GM21717 (cell line): ENCODE results near the gene BMAL2.
A peak's percentile ranks its signal among the peaks of the same experiment; 100 is the strongest.

ENCODE experiments used
- ATAC-seq: cut with Tn5 transposase; IDR thresholded peaks from one replicate; pipeline ENCODE4 v1.9.1; 2021; ENCODE audit warnings: mild to moderate bottlenecking, moderate library complexity; ENCODE audit not compliant: unreplicated experiment

Gene BMAL2, protein sequence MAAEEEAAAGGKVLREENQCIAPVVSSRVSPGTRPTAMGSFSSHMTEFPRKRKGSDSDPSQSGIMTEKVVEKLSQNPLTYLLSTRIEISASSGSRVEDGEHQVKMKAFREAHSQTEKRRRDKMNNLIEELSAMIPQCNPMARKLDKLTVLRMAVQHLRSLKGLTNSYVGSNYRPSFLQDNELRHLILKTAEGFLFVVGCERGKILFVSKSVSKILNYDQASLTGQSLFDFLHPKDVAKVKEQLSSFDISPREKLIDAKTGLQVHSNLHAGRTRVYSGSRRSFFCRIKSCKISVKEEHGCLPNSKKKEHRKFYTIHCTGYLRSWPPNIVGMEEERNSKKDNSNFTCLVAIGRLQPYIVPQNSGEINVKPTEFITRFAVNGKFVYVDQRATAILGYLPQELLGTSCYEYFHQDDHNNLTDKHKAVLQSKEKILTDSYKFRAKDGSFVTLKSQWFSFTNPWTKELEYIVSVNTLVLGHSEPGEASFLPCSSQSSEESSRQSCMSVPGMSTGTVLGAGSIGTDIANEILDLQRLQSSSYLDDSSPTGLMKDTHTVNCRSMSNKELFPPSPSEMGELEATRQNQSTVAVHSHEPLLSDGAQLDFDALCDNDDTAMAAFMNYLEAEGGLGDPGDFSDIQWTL

DNA sequence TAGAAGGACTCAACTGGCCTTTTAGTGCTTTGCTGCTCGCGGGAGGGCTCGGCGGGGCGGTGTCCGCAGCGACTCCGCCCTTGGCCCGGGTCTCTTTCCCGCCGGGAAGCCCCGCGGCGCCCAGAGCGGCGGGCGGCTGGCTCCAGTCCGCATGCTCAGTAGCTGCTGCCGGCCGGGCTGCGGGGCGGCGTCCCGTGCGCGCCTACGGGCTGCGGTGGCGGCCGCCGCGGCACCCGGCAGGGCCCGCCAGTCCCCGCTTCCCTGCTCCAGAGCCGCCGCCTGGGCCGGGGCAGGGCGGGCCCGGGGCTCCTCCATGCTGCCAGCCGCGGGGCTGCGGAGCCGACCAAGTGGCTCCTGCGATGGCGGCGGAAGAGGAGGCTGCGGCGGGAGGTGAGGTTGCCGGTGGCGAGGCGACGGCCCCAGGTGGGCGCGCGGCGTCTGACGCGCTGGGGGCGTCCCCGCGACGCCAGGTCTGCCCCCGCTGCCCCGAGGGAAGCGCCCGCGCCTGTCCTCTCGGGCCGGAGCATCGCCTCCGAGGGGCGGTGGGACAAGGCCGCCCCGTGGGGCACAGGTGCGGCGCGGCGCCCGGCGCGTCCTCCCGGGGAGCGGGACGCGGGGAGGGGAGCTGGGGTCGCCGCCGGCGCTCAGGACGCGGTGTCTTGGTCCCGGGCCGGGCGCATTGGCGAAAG, at the start of gene BMAL2:
Gene BMAL2 (plus strand): TSS at position 123 of the 689 bp plus-strand sequence. CDS start 237 bp downstream, at position 360.
- ATAC-seq = peak; percentile 34

DNA sequence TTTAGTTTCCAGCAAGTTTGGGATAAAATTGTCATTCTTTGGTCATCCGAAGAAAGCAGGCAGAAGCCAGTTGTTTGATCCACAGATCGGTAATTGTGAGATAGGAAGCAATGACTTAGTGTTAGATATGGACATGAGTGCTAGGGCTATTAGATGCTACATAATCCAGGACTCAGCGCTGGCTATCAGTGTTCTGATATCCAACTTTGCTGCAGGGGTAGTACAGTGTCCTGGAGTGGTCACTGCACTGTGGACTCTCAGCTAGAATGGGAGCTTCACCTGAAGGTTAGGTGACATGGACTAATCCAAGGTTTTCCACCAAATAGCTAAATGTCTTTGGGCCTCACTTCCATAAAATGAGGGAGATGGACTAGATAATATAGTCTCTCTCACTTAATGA, 48.6 kb upstream of the BMAL2 start:
- ATAC-seq = no peak

DNA sequence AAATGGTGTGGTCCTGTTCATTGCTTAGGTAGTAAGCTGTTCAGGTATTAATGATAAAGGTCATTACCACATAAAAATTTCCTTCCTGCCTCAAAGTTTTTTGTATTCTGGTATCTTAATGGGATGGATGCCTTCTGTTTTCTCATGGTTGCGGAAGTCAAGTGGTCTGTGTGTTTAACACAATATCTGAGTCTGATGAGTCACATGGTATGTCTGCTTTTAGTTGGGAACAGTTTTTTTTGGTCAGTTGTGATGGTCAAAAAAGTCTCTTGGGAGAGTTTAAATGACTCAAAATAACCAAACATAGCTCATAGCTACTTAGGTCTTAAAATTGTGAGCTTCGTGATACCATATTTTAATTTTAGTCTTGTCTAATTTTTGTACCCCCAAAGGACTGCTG, 47.9 kb upstream of the BMAL2 start:
- no peak for ATAC-seq

DNA sequence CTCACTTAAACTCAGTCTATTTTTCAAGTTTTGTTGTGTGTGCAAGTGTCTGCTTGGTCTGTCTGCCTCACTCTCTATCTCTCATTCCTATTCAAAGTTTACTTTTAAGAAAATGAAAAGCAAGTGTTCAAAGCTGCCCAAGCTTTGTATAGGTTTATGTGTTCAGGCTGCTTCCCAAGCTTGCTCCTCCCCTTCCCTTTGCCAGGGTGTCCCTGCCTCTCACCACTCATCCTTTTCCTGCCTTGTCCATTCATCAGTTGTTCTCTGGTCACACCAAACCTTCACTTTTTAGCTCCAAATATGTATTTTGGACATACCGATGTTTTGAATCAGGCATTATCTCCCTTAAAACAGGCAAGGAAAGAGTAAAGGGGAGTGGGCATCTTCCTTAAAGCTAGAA, 47.2 kb upstream of the BMAL2 start:
- ATAC-seq = no peak

DNA sequence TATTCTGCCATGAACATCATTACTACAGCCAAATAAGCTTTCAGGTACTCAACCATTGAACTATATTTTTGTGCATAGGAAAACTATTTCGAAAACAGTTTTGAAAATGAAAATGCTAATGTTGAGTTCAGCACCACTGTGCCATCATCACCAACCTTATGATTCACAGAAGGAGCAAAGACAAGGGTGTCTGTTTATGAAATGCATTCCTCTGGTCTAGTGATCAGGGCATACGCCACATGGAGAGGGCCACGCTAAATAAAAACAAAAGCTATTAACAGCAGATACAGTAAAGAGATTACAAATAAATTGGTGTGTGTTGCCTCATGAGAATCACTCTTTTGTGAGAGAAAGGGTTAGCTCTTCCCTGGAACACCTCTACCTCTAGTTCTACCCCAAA, 43.2 kb upstream of the BMAL2 start:
- ATAC-seq = no peak

DNA sequence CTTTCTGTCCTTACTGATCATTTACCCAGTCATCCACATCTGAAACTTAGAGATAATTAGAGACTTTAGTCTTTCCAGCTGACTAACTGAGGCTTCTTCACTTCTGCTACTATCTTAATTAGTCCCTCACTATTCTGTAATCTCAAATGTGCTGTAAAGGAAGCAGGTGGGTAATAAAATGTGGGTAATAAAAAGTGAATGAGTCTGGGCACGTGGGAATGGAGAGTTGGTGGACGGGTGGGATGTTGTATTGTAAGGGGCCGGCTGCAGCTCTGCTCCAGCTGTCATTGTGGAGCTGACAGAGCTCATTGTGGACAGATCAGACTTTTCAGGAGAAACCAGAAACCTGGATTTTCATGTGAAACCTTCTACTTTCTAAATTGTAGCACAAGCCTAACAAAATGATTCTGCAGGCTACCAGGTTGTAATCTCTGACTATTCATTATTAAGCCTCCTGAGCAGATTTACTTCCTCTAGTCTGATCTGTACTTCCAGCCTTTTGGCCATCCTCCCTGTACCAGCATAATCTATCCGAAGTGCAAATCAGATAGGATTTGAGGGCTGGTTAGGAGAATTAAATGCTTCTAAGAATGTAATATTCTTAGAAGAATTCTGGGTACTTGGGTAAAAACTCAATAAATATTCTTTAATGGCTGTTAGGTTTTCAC, 42.0 kb upstream of the BMAL2 start:
- ATAC-seq = no peak

DNA sequence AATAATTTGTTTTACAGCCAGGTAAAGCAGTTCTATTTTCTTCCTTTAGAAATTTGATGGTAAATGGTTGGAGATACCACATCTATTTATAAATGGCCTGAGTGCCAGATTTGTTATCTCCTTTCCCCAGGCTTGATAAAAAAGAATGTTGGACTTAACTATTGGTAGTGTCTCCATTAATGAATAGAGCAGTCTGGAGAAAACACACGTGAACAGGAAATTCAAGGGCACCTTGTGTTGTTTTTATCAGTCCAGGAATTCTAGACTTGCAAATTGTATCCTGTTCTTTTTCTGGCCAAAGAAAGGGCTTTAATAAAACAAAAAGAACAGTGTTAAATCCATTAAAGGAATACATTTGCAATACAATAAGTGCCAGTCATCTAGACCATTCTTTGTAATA, 40.8 kb upstream of the BMAL2 start:
- no peak for ATAC-seq

DNA sequence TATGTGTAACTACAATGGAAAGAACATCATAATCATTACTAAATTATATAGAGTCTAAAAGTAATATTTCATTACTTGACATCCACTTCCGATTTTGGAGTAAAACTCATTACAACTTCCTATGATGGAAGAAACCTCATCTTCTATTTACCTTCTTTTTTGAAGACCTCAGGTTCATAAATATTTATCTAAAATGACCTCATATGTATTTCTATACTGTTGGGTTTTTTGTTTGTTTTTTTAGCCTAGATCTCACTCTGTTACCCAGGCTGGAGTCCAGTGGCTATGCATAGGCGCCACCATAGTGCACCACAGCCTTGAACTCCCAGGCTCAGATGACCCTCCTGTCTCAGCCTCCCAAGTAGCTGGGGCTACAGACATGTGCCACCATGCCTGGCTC, 39.9 kb upstream of the BMAL2 start:
- no peak for ATAC-seq

DNA sequence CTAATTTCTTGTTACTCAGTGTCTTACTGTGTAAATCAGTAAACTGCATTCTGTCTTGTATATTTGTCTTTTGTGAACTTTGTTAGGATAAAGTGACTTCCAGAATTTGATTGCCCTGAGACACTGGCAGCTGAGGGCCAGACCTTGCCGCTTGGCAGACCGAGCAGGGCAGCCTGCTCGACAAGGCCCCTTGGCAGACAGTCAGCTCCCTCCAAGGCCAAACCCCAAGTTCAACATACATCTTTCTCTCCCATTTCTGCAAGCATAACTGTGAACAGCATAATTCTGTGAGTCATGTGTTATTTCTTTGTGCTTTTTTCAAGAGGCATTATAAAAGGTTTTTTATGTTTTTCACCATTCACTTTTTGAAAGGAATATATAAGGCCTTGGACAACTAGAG, 39.2 kb upstream of the BMAL2 start:
- no peak for ATAC-seq

DNA sequence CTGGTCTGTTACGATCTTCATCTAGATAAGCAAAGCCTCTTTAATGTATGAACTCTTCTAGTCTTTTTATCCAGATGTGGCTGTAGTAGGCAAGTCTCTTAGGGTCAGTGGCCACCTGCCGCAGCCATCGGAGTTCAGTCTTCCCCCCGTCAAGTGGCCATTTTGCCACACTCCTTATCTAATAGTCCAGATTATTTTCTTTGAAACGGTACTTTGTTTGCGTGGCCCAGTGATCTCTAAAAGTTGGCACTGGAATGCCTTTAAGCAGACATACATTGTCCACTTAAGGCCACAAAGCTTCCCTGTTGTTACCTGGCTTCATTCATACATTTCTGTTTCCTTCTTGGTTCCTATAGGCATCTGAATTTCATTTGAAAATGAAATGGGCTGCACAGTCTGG, 36.0 kb upstream of the BMAL2 start:
- ATAC-seq = no peak

DNA sequence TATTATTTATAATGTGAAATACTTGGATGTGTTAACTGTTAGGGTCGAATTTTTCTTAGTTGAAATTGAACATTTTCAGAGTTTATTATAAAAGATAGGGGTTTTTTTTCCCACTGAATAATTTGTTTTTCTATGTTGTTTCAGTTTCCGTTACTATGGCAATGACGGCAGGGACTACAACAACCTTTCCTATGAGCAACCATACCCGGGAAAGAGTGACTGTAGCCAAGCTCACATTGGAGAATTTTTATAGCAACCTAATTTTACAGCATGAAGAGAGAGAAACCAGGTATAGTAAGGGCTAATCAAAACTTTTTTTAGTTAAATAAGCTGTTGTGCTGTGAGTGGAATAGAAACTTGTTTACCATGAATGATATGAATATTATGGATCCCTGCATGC, 35.1 kb upstream of the BMAL2 start:
- no peak for ATAC-seq

DNA sequence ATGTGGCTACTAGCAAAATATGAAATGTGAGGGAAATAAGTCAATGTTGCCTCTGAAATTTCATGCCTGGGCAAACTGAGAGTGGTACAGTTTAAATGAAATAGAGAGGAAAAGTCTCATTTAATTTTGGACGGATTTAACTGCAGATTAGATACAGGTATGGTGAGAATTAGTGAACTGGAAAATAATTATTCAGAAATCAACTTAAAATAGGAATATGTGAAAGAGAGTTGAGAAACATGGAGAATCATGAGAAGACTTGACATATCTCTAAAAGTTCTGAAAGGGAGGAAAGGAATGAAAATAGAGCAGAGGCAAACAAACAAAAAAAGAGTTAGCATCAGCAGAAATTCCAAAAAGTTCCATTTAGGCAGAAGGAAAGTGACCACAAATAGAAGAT, 33.5 kb upstream of the BMAL2 start:
- ATAC-seq = no peak

DNA sequence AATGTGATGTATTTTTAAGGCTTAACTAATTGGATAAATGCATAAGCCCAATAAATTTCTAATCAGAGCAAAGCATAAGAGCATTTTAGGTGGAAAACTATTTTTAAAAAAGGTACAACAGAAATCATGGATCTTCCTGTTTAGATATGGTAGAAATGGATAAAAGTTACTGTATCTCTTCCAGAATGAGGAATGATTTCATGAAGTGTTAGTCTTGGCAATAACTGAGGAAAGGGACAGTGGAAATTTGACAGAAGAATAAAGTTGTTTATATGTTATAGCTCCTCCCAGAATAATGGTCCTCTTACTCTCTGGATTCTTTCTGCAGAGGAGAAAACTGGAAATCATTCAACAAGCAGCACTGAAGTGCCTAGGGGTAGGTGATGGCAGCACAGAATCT, 32.4 kb upstream of the BMAL2 start:
- no peak for ATAC-seq

DNA sequence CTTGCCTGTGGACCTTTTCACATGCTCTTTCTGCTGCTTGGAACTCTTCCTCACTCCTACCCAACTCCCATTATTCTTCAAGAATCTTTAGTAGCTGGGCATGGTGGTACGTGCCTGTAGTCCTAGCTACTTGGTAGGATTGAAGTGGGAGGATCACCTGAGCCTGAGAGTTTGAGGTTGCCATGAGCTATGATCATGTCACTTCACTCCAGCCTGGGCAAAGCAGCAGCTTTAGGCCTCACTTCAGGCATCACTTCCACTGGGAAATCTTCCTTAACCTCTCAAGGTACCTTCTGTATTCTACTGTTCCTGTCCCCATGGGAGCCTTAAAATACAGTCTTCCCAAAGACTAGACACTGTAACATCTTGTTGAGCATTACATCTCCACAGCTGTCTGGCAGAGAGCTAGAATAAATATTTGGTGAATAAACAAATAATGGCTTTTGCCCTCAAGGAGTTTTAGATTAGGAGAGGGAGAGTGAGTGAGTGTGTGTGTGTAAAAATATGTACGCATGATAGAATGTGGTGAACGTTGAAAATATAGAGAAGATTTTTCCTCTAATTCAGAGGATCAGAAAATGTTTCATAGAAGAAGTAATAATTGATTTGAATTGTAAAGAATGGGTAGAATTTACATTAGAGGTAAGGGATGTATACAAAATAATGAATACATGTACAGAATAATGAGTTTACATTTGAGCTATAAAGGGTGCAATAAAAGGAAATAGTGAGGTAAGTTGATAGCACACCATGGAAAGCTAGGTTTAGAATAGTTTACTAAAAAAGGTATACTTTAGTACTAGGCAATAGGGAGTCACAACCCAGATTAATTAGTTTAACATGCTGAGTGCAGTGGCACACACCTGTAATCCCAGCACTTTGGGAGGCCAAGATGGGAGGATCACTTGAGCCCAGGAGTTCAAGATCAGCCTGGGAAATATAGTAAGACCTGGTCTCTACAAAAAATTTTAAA, 29.2 kb upstream of the BMAL2 start:
- ATAC-seq = no peak

DNA sequence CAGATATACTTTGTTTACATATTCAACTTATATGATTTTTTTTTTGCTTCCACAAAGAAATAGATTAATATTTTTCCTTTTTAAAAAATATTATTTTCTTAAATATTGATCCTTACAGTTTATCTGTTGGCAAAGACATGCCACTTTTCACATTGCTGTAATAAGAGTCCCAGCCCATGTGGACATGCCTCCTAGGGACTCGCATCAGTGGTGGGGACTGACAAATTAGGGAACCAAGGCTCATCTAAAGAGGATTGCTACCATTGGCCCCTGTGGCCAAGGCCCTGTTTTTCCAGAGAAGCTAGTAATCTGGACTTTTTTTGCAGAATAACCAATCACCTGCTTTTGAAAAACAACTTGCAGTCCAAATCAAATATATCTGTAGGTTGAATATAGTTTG, 27.8 kb upstream of the BMAL2 start:
- no peak for ATAC-seq

DNA sequence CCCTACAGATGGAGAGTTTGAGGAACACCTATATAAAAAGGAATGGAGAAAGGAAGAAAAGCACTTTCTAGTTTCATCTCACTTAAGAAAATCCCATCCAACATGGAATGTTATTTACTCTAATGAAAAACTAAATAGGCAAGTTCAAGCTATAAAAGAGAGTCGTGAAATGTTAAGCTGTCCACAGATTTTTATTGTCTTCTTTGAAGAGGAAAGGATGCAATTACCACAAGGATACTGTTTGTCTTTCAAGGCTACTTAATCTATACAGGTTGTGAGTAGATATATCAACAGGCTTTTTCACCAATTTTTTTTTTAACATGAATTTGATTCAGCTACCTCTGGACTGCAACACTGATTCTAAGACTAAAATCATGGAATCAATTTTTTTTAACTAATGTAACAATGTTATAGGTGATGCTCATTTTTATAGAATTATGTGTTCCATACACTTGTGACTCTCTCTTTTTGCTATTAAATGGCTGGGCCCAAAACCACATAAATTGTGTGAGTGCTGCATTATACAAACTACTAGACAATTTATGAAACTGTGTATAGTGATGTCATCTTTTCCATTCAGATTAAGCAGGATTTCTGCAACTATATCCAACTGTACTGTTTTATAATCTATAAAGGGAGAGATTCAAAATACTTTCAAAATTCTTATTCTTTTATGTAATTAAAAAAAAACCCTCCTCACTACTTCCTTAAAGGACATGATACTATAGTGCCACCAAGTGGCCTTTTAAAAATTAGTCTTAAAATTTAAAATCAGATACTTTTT, 26.8 kb upstream of the BMAL2 start:
- ATAC-seq = no peak

DNA sequence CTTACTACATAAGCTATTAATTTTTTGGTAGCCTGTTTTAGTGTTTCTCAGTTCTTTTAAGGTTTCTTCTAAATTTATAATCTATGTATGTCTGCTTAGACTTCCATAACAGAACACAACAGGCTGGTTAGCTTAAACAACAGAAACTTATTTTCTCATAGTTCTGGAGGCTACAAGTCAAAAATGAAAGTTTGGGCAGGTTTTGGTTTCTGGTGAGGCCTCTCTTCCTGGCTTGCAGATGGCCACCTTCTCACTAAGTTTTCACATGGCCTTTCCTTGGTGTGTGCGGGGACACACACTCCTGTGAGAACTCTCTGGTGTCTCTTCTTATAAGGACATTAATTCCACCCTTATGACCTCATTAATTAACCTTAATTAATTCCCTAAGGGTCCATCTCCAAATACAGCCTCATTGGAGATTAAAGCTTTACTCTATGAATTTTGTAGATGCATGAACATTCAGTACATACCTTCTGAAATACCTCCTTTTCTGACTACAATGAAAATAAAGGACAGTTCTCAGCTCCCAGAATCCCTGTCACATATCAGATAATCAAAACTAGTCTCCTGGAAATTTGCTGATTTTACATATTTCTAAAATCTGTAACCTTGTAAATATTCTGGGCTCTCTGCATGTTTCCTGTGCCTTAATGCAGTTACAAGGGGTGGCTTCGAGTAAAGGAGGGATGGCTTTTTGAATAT, 23.2 kb upstream of the BMAL2 start:
- ATAC-seq = peak; percentile 58

DNA sequence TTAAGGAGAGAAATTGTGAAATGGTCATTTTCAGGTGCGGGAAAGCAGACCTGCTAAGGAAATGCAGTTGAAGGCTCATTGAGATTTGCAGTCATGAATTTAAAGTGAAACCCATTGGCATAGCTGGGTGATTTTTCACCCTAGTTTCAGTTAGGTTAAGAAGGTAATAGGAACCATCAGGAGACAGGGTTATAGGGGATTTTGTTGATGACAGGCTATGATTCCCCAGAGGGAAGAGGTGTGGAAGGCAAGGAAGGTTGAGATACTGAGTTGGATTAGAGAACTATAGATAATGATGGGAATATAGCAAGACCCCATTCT, 22.7 kb upstream of the BMAL2 start:
- no peak for ATAC-seq

DNA sequence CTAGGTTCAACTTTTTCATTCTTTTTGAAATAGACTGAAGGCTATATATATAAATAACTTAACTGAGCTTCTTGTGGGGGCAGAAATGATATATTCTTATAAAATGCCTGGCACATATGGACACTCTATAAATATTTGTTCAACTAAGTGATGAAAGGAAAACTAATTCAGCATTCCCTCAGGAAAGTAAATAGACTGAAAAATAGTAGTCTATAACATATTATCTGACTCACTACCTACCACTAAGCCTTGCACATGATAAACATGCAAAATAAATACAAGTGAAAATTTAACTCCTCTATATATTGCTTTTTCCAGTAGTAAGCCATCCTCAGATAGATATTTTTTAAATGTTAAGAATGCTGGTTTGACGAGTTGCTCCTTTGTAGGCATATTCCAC, 15.7 kb upstream of the BMAL2 start:
- ATAC-seq = no peak
